ENCODE measurements around the gene MTERF4. TPM values are rescaled to one million over a fixed set of nuclear protein-coding genes. Genes with fewer than 3 reads are reported as not detected.

Gene MTERF4
- total and polyA plus RNA-seq, 2 of the 8 experiments (the other 6 are each of a cell fraction or from before 2014, with no cell fraction given) = 25.9 to 28.5 TPM

DNA sequence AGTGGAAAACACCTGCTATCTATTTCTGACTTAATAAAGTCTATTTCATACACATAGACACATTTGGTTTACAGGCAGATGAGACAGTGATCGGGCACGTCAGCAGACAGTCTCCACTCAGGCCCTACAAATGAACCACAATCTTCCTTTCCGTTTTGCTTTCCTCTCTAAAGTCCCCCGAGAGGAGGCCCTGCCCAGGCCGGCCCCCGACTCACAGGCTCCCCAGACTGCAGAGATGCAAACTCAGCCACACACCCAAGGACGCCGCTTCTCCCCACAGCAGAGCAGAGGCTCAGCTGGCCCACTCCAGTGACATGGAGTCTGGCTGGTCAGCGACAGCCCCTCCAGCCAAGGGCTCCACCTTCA, 9.3 kb upstream of the MTERF4 start (continued):
- no peak for TF ChIP-seq TCF12 (IDR thresholded peaks at IDR 0.05; ENCODE audit: low read depth, low read length)
- TF ChIP-seq SRF (IDR thresholded peaks at IDR 0.05; ENCODE audit: low read depth, low read length) = no peak
- TF ChIP-seq EP300 (IDR thresholded peaks at IDR 0.05; ENCODE audit: borderline replicate concordance in 1 of 2, low read depth in 2 of 2, low read length in 2 of 2) = no peak
- no peak for TF ChIP-seq USF2 (IDR thresholded peaks at IDR 0.05; ENCODE audit: low read length)

Data from H1 (cell line).